OCI-LY7 (cell line): ENCODE measurements around the gene FLT3. TPM values are rescaled to one million over a fixed set of nuclear protein-coding genes. Genes with fewer than 3 reads are reported as not detected.

ENCODE experiments used
- BruUV-seq: library from RNA; stranded (reverse); fragments of 400-500 nt; replicated peaks from 2 replicates; lab custom pipeline; 2021; lab: Mats Ljungman, UMichigan
- CTCF ChIA-PET: fragments of 300-600 bp; sonication (Branson Sonifier 250); formaldehyde crosslinking; loops from one replicate; lab custom pipeline; 2022; ENCODE audit warnings: antibody characterized with exemption; ENCODE audit not compliant: unreplicated experiment; lab: Charles Lee
- POLR2A ChIA-PET: fragments of 300-600 bp; sonication (Branson Sonifier 250); formaldehyde crosslinking; loops from one replicate; lab custom pipeline; 2022; ENCODE audit warnings: antibody characterized with exemption; lab: Charles Lee
- DNase-seq: peaks from one replicate; pipeline ENCODE4 v3.0.0-alpha.2; 2015; ENCODE audit warnings: low spot score
- H2AFZ ChIP-seq: fragments of 200-600 bp; sonication (generic), shearing (Covaris generic); 2 replicates; pipeline ENCODE4 v1.6.1; 2014; ENCODE audit warnings: mild to moderate bottlenecking, antibody characterized with exemption, low read length, moderate library complexity
- H3K27ac ChIP-seq: fragments of 200-600 bp; sonication (generic); 2 replicates; pipeline ENCODE4 v1.5.1; 2014; ENCODE audit warnings: mixed run types, low read depth, mild to moderate bottlenecking, moderate library complexity, low read length, inconsistent platforms; ENCODE audit not compliant: poor library complexity, severe bottlenecking
- H3K36me3 ChIP-seq: fragments of 200-600 bp; sonication (generic); 2 replicates; pipeline ENCODE4 v1.6.1; 2014; ENCODE audit warnings: mild to moderate bottlenecking, antibody characterized with exemption, low read length, moderate library complexity, mixed read lengths; ENCODE audit not compliant: insufficient read depth
- H3K4me1 ChIP-seq: fragments of 200-600 bp; sonication (generic); 2 replicates; pipeline ENCODE4 v1.5.1; 2014; ENCODE audit warnings: mild to moderate bottlenecking, low read length; ENCODE audit not compliant: insufficient read depth, poor library complexity, severe bottlenecking
- H3K4me2 ChIP-seq: fragments of 200-600 bp; sonication (generic); 2 replicates; pipeline ENCODE4 v1.6.1; 2014; ENCODE audit warnings: mild to moderate bottlenecking, low read length
- H3K4me3 ChIP-seq: fragments of 200-600 bp; sonication (generic); 2 replicates; pipeline ENCODE4 v1.5.1; 2014; ENCODE audit warnings: mild to moderate bottlenecking, low read depth, low read length; ENCODE audit not compliant: poor library complexity, severe bottlenecking
- H3K79me2 ChIP-seq: fragments of 200-600 bp; sonication (generic); 2 replicates; pipeline ENCODE4 v1.6.1; 2016; ENCODE audit warnings: low read depth, mild to moderate bottlenecking, low read length, moderate library complexity, mixed read lengths; ENCODE audit not compliant: insufficient read depth
- H3K9me2 ChIP-seq: fragments of 200-600 bp; sonication (generic); 2 replicates; pipeline ENCODE4 v1.6.1; 2016; ENCODE audit warnings: mild to moderate bottlenecking, low read length, mixed read lengths; ENCODE audit not compliant: insufficient read depth
- H3K9me3 ChIP-seq: fragments of 200-600 bp; sonication (generic); 2 replicates; pipeline ENCODE4 v1.6.1; 2014; ENCODE audit warnings: mild to moderate bottlenecking, mixed run types, low read length, mixed read lengths
- H4K20me1 ChIP-seq: fragments of 200-600 bp; sonication (generic); 2 replicates; pipeline ENCODE4 v1.6.1; 2014; ENCODE audit warnings: mild to moderate bottlenecking, antibody characterized with exemption, low read length, moderate library complexity, mixed read lengths; ENCODE audit not compliant: insufficient read depth
- CTCF ChIP-seq: fragments of 200-600 bp; sonication (generic); conservative IDR thresholded peaks from 2 replicates; pipeline ENCODE4 v1.5.1; 2014; ENCODE audit warnings: mild to moderate bottlenecking, antibody characterized with exemption, low read length, moderate library complexity, mixed read lengths
- EZH2phosphoT487 ChIP-seq: fragments of 200-600 bp; sonication (generic); IDR thresholded peaks from 2 replicates; pipeline ENCODE4 v1.6.1; 2018; ENCODE audit warnings: low read depth, borderline replicate concordance, mild to moderate bottlenecking, mixed run types, antibody characterized with exemption, low read length, moderate library complexity, mixed read lengths
- intact Hi-C: fragments of 100-400 bp; cut with micrococcal nuclease; formaldehyde crosslinking; loops from one replicate; pipeline ENCODE4 v1.10.0; 2022; ENCODE audit not compliant: unreplicated experiment
- total RNA-seq, 2 experiments: library from RNA; depleted of rRNA in 1 of 2; stranded (reverse); fragments of >200 nt in 1 of 2; shearing (Covaris generic) in 1 of 2; gene quantifications; 2 replicates each; pipeline ENCODE4 v1.2.3, GENCODE V29; 2014 to 2022

FLT3 gene
- total RNA-seq, 2 experiments from 2014 or later: not detected

- Histone ChIP-seq H3K36me3 (no peaks in the 10 kb centered on the region), H3K4me3 (no peak overlapping the region), H3K4me1 (peaks cover 5% of the 10 kb centered on the region), H3K9me2 (no peaks in the 10 kb centered on the region), H3K9me3 (no peaks in the 10 kb centered on the region), H3K4me2 (no peak overlapping the region), H2AFZ (no peak overlapping the region), H3K27ac (no peak overlapping the region), H3K79me2 (no peaks in the 10 kb centered on the region), H4K20me1 (no peaks in the 10 kb centered on the region)
- DNase-seq: no peak
- TF ChIP-seq EZH2phosphoT487 (no peak), CTCF (no peak)
- intact Hi-C loops: no loop called here
- CTCF ChIA-PET: no interaction called here
- no TSS peak for BruUV-seq
- POLR2A ChIA-PET: interaction anchor here (0.6 to 1.0 kb wide), 4 partner anchors 11 to 901 kb away, joined by 3 to 8 read pairs (median 4); no protein-coding TSS in a partner anchor
Observed at GRCh38 chr13:28031896-28032288, 68.5 kb downstream of the FLT3 start.

GRCh38 chr13:28031220-28031895, 69.0 kb downstream of the FLT3 start:
- no peaks in the 10 kb centered on the region for H3K79me2 ChIP-seq
- POLR2A ChIA-PET: interaction anchor here (0.6 to 1.0 kb wide), 6 partner anchors 14 to 901 kb away, joined by 3 to 8 read pairs (median 3); no protein-coding TSS in a partner anchor

More at GRCh38 chr13:28031220-28031895, 69.0 kb downstream of the FLT3 start:
- CTCF ChIA-PET: no interaction called here
- no TSS peak for BruUV-seq
- Histone ChIP-seq H3K4me2 (no peak overlapping the region), H2AFZ (no peak overlapping the region), H3K9me3 (no peaks in the 10 kb centered on the region), H3K4me3 (no peak overlapping the region), H4K20me1 (no peaks in the 10 kb centered on the region), H3K36me3 (no peaks in the 10 kb centered on the region), H3K4me1 (peaks cover 5% of the 10 kb centered on the region), H3K9me2 (no peaks in the 10 kb centered on the region), H3K27ac (no peak overlapping the region)
- DNase-seq: no peak
- TF ChIP-seq EZH2phosphoT487 (no peak), CTCF (no peak)
- intact Hi-C loops: no loop called here
